GM12874 (cell line): ENCODE results near the gene MRTFA.

Source experiments
- TF ChIP-seq, protein P1 (sequence below): IDR thresholded peaks from 2 replicates; pipeline ENCODE4 v1.5.1; 2011; ENCODE audit warnings: low read depth, mild to moderate bottlenecking, control low read depth, low read length, moderate library complexity; ENCODE audit not compliant: insufficient read depth

MRTFA gene

GRCh38 chr22:40607506-40607905, 29.0 kb downstream of the MRTFA start:
- TF ChIP-seq, protein P1, sequence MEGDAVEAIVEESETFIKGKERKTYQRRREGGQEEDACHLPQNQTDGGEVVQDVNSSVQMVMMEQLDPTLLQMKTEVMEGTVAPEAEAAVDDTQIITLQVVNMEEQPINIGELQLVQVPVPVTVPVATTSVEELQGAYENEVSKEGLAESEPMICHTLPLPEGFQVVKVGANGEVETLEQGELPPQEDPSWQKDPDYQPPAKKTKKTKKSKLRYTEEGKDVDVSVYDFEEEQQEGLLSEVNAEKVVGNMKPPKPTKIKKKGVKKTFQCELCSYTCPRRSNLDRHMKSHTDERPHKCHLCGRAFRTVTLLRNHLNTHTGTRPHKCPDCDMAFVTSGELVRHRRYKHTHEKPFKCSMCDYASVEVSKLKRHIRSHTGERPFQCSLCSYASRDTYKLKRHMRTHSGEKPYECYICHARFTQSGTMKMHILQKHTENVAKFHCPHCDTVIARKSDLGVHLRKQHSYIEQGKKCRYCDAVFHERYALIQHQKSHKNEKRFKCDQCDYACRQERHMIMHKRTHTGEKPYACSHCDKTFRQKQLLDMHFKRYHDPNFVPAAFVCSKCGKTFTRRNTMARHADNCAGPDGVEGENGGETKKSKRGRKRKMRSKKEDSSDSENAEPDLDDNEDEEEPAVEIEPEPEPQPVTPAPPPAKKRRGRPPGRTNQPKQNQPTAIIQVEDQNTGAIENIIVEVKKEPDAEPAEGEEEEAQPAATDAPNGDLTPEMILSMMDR: no peak

DNA sequence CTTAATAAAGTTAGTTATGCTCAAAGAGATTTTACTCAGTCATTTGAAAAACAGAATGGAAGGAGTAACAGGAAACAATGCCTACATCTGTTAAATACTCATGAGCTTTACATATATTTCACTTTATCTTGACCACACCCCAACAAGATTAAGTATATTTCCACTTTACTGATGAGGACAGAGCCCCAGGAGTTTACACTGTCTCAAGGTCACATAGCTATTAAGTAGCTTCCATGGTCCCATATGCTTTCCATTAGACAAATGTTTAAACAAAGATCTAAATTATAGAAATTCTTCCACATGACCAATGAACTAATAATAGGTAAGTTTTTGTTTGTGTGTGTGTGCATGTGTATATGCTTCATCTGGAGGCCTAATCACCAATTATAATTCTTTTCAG, 30.2 kb downstream of the MRTFA start:
- TF ChIP-seq, protein P1: no peak

- TF ChIP-seq, protein P1: no peak
Observed at GRCh38 chr22:40605761-40606160, 30.8 kb downstream of the MRTFA start.

DNA sequence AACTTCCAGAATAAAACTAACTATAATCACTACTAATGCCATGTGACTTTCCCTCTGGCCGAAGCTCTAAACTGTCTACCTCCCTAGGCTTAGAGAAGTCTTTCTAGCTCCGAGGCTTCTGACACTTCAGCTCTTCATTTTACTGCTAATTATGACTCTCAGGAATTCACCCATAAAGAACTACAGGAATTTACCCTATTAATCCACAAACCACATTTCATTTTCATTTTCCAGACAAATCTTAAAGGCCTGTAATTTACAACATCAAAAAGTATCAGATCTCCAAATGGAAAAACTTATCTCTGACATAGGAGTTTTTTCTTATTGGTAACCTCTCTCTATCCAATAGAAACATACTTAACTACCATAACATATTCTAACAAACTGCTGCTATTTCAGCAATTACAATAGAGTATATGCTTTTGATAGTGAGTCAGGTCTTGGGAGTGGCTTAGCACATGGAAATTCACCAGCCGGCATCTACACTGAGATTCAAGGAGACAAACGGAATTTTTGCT, 33.4 kb downstream of the MRTFA start:
- TF ChIP-seq, protein P1: no peak

GRCh38 chr22:40602231-40602630, 34.3 kb downstream of the MRTFA start:
- TF ChIP-seq, protein P1: no peak

DNA sequence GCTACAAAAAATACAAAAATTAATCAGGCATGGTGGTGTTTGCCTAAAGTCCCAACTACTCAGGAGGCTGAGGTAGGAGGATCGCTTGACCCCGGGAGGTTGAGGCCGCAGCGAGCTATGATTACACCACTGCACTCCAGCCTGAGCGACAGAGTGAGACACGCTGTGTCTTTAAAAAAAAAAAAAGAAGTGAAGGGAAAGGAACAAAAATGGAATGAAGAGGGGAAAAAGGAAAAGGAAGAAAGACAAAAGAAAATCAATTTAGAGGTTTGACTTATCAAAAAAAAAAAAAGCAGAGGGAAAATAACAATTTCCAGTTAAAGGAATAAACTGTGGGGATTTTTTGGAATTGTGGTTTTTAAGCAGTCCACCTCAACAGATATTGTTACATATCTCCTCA, 36.8 kb downstream of the MRTFA start:
- TF ChIP-seq, protein P1: no peak

GRCh38 chr22:40597526-40598430, 38.7 kb downstream of the MRTFA start:
- TF ChIP-seq, protein P1: no peak
